GM12872 (cell line): Measurements from ENCODE around the gene DNASE1L1.

Experiments
- TF ChIP-seq, protein P1 (sequence below): IDR thresholded peaks from 3 replicates; pipeline ENCODE4 v1.5.1; 2011; ENCODE audit warnings: low read depth, mild to moderate bottlenecking, low read length, moderate library complexity; ENCODE audit not compliant: insufficient read depth

DNASE1L1 gene

DNA sequence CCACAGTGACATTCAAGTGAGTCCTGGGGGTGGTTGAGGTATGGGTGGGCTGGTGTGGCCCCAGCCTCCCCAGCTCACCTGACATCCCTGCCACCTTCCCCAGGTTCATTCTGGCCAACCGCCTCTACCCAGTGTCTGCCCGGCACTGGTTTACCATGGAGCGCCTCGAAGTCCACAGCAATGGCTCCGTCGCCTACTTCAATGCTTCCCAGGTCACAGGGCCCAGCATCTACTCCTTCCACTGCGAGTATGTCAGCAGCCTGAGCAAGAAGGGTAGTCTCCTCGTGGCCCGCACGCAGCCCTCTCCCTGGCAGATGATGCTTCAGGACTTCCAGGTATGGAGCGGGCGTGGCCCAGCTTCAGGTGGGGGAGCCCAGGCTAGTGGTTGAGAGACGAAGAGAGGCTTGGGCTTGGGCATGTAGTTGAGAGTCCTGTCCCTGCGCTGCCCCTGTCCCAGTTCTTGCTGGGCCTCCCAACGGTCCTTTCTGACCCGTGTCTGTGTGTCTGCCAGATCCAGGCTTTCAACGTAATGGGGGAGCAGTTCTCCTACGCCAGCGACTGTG is 26.2 kb upstream of the DNASE1L1 start:
- TF ChIP-seq, protein P1, sequence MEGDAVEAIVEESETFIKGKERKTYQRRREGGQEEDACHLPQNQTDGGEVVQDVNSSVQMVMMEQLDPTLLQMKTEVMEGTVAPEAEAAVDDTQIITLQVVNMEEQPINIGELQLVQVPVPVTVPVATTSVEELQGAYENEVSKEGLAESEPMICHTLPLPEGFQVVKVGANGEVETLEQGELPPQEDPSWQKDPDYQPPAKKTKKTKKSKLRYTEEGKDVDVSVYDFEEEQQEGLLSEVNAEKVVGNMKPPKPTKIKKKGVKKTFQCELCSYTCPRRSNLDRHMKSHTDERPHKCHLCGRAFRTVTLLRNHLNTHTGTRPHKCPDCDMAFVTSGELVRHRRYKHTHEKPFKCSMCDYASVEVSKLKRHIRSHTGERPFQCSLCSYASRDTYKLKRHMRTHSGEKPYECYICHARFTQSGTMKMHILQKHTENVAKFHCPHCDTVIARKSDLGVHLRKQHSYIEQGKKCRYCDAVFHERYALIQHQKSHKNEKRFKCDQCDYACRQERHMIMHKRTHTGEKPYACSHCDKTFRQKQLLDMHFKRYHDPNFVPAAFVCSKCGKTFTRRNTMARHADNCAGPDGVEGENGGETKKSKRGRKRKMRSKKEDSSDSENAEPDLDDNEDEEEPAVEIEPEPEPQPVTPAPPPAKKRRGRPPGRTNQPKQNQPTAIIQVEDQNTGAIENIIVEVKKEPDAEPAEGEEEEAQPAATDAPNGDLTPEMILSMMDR, result no peak

DNA sequence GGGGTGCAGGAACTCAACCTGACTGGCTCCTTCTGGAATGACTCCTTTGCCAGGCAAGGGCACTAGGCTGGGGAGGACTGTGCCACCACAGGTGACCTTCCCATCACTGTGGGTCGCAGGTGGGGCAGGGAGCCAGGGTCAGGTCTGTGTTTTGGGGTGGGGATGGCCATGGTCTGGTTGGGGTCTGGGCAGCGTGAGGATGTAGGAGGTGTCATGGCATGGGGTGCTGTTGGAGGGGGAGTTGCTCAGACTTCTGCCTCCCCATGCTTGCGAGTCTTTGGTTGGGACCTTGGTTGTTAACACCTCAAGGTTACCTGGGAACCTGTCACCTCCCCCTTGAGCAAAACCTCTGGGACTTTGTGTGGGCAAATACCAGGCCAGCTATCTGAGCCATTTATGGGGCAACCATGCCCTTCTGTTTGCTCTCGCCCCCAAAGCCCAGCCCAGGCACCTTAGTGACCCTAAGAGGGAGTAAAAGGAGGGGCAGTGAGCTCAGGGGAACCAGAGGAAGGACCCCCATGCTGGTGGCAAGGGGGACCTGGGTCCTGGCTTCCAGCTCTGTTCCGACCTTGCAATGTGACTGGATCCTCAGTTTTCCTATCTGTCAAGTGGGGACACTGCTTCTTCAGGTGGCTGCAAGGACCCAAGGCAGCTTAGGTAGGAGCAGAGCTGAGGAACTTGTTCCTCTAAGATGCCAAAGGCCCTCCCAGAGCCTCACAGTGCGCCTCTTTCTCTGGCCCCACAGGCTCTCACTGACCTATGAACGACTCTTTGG is 25.5 kb upstream of the DNASE1L1 start:
- TF ChIP-seq, protein P1, result no peak

DNA sequence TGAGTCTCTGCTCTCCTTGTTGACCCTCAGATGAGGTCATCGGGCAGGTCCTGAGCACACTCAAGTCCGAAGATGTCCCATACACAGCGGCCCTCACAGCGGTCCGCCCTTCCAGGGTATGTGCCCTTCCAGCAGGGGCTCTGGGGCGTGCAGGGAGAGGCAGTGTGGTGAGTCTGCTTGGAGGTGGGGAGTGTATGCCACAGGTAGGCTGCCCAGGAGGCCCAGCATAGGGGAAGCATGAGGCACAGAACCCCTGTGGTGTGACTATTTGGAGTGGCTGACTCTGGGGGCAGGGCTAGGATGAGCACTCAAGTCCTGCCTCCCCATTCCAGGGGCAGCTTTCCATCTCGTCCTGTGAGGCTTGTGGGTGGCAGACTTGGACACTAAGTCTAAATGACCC is 24.6 kb upstream of the DNASE1L1 start:
- TF ChIP-seq, protein P1, result no peak

DNA sequence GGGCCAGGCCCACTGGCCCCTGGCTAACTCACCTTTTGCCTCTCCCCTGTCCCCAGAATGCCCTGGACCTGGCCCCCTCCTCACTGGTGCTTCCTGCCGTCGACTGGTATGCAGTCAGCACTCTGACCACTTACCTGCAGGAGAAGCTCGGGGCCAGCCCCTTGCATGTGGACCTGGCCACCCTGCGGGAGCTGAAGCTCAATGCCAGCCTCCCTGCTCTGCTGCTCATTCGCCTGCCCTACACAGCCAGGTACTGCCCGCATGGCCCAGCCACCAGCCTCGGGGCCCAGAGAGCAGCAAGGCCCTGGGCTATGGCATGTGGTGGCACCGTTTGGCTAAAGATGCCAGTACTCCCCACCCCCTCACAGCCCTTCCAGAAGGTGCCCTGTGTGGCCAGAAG is 23.2 kb upstream of the DNASE1L1 start:
- TF ChIP-seq, protein P1, result no peak

DNA sequence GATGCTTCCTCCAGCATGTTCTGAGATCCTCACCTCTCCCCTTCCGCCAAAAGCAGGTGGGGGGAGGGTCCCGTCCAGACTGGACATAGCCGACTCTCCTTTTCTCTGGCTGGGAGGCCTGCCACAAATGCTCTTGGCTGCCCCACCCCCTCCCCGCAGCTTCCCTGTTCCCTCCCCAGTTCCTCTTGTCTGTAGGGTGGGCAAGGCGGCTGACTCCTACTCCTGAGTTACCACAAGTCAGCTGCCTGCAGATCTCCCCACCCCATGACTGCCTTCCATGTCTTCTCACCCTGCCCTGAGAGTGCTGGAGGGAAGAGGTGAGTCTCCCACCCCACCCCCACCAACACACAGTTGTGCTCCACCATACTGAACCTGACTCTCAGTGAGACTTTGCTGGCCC is 22.3 kb upstream of the DNASE1L1 start:
- TF ChIP-seq, protein P1, result no peak

DNA sequence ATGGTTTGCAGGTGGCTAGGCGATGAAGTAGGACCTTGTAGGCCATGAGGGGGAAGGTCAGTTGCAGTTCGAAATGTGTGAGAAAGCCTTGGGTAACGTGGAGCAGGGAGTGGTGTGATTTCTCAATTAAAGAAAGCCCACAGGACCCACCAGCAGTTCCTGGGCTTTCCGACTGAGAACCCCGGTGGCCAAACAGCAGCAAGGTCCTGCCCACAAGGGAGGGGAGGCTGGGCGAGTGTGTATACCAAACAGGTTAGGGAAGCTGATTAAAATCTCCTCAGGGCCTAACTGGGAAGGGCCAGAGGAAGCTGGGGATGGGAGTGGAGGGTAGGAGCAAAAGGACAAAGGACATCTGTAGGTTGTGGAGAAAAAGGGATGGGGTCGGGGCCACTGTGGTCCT is 21.9 kb upstream of the DNASE1L1 start:
- TF ChIP-seq, protein P1, result no peak

DNA sequence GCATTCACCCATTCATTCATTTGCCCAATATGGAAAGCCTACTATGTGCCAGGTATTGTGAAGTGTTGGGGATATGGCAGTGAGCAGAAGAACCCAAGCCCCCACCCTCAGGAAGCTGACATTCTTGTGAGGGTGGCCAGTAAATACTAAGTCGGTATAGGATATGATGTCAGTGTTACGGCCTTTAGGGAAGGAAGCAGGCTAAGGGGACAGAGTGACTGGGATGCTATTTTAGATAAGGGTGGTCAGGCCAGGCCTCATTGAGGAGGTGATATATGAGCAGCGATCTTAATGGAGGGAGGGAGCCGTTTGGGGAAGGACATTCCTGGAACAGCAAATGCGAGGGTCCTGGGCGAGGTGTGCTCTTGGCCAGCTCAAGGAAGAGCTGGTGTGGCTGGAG is 21.4 kb upstream of the DNASE1L1 start:
- TF ChIP-seq, protein P1, result no peak
